ENCODE results near the gene INTS7.
"Not testable (repeated sequence)": the region's sequence is repeated elsewhere in the genome, so short reads cannot be mapped to it uniquely, and the experiment has no call there.

INTS7 gene

DNA sequence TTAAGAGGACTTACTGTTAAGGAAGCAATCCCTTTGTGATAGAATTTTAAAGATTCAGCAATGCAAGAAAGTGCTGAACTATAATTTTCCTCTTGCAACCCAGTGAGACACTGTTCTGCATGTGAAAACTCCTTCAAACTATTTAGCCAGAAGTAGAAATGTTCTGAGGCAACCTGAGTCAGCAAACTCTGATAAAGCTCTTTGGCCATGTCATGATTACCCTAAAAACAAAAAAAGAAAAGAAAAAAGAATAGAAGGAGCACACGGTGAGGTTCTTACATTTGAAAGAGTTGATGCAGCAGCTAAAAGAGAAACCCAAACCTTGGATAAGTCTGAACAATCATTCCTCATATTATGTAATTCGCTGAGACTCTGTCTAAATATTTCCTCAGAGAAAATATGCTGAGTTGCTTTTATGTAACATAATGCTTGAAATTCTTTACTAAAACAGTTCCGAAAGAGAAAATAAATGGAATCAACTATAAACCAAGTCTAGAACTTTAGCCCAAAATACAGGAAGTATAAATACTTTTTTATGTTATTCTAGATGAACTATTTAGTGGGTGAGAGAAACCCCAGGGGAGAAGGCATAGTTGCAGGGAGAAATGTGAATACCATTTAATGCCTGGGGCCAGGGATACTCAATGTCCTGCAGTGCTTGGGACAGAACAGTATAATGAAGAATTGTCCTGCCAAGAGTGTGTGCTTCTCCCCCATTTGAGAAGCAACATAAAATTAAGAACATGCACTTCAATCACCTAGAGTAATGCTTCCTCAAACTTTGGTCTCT, 60.0 kb downstream of the INTS7 start:
- DNase-seq (ENCODE audit: low read depth), result no peak

DNA sequence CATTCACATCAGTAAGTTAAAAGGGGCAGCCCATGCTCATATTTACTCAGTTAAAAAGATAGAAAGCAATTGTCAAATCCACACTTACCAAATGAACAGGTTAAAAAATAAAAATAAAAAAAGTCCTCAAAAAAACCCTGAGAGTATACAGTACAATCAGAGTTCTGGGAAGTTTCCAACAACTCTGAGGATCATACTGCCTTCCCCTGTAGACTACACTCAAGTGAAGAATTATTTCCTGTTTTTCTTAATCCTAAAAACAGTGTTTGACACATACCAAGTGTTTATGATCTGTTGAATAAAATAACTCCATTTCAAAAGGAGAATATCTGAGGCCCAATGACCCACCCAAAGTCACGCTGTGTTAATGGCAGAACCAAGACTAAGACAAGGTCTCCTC, 61.8 kb downstream of the INTS7 start:
- DNase-seq (ENCODE audit: low read depth), result no peak

DNA sequence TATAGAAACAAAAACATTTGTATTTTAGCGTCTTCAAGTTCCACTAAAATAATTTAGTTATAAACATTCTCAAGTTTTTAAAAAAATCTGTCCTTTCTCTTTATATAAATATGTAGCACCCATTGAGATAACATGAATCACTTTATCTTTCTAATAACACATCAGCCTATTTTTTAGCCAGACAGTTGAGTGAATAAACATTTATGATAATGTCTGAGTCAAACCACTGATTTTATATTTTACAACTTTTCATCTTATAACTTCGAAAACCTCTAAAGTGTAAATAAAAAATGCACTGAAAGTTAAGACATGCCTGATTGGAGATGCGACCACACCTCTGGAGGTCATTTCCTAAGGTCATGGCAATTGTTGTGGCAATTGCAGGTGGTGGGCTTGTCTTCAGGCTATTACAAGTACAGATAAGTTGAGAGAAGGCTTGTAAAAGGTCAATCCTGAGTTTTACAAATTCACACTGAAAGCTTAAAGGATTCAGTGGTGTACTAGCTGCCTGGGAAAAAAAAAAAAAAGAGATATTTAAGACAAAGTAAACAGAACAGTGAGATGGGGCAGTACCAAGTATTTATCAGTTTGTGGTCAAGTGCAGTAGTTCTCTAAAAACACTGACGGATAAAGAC, 67.0 kb downstream of the INTS7 start:
- DNase-seq (ENCODE audit: low read depth), result no peak

DNA sequence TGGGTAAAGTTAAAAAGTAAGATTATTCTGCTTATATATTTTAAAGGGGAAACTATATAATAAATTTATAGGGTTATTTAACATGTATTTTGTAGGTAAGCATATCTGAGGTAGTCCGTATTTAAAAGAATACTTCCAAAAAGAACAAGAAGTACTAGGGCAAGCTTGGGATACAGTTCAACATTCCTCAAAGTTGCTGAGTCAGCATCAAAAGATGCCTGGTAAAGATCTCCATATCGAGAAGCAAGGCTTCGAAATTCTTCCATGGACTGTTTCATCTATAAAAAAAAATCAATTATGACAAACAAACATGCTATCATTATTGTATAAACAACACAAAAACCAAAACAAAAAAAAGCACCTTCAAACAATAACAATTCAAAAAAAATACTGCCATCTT, 67.7 kb downstream of the INTS7 start:
- DNase-seq (ENCODE audit: low read depth), result no peak

DNA sequence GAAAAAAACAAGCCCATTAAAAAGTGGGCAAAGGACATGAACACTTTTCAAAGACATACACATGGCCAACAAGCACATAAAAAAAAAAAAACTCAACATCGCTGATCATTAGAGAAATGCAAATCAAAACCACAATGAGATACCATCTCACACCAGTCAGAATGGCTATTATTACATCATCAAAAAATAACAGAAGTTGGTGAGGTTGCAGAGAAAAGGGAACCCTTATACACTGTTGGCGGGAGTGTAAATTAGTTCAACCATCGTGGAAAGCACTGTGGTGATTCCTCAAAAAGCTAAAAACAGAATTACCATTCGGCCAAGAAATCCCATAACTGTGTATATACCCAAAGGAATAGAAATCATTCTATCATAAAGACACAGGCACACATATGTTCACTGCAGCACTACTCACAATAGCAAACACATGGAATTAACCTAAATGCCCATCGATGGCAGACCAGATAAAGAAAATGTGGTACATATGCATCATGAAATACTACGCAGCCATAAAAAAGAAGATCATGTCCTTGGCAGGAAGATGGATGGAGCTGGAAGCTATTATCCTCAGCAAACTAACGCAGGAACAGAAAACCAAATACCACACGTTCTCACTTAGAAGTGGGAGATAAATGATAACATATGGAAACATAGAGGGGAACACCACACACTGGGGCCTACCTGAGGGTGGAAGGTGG, 70.1 kb downstream of the INTS7 start:
- no peak for DNase-seq (ENCODE audit: low read depth)

DNA sequence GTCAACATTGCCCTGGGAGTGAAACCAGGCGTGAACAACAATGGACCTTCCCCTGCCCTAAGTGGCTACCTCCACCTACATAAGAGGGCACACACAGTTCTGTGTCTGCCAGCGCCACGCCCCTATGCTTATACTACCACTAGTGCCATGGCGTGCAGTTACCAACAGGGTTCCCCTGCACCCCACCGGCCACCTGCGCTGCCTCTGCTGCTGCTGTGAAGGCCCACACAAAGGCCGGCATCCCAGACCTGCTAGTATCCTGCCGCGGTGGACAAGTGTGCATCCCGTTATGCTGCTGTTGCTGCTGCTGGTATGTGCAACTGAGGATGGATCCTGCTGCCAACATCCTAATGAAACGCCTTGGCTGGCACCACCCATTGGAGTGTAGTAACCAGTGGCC, 75.7 kb downstream of the INTS7 start:
- no peak for DNase-seq (ENCODE audit: low read depth)

DNA sequence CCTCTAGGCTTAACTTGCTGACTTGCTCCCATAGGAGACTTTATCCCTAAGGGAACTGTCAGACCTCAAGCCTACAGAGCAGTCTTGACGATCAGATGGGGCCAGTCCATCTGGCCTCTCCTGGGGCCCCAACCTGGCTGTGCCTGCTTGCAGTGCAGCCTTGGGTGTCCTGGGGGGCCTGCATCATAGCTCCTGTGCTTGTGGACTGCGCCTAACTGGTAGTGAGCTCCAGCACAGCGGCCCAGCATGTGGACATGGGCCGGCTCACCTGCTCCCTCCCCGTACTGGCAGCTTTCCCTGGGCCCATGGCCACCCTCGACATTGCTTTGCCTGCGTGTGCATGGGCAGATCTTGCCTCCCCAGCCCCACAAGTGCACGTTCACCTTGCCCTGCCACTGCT, 76.1 kb downstream of the INTS7 start:
- no peak for DNase-seq (ENCODE audit: low read depth)

DNA sequence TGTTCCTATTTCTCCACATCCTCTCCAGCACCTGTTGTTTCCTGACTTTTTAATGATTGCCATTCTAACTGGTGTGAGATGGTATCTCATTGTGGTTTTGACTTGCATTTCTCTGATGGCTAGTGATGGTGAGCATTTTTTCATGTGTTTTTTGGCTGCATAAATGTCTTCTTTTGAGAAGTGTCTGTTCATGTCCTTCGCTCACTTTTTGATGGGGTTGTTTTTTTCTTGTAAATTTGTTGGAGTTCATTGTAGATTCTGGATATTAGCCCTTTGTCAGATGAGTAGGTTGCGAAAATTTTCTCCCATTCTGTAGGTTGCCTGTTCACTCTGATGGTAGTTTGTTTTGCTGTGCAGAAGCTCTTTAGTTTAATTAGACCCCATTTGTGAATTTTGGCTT, 81.3 kb downstream of the INTS7 start:
- not testable (repeated sequence) for DNase-seq (ENCODE audit: low read depth)

DNA sequence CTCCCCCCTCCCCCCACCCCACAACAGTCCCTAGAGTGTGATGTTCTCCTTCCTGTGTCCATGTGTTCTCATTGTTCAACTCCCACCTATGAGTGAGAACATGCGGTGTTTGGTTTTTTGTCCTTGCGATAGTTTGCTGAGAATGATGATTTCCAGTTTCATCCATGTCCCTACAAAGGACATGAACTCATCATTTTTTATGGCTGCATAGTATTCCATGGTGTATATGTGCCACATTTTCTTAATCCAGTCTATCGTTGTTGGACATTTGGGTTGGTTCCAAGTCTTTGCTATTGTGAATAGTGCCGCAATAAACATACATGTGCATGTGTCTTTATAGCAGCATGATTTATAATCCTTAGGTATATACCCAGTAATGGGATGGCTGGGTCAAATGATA, 81.8 kb downstream of the INTS7 start:
- DNase-seq (ENCODE audit: low read depth), result not testable (repeated sequence)

DNA sequence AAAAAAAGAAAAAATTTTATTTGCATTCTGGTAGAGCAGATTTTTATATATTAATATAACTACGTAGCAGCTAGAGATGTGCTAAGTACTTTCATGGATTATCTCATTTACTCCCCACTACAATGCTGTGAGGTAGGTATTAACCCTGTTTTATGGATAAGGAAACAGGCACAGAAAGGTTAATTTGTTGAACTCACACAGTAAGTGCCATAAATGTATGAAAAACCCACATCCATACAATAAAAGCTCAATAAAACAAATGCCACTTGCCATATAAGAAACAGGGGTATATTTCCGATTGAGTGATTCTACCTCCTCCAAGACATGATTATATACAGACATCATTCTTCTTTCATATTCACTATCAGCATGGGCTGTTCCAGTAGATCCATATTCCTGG, 83.1 kb downstream of the INTS7 start:
- no peak for DNase-seq (ENCODE audit: low read depth)

DNA sequence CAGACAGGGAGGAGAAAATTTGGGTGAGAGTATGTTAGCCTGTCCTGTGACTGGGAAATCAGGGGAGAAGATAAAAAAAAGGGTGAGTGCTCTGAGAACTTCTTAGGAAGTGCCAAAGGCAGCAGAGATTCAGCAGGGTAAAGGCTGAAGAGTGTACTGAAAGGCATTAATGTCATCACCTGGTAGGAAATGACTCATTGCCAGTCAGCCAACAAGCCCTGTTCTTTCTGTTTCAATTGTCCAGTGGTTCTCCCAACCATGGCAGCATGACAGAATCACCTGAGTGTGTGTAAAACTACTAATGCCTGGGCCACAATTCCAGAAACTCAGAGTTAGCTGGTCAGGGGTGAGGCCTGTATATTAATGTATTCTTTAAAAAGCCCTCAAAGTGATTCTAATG, 83.5 kb downstream of the INTS7 start:
- DNase-seq (ENCODE audit: low read depth), result peak; percentile 80

DNA sequence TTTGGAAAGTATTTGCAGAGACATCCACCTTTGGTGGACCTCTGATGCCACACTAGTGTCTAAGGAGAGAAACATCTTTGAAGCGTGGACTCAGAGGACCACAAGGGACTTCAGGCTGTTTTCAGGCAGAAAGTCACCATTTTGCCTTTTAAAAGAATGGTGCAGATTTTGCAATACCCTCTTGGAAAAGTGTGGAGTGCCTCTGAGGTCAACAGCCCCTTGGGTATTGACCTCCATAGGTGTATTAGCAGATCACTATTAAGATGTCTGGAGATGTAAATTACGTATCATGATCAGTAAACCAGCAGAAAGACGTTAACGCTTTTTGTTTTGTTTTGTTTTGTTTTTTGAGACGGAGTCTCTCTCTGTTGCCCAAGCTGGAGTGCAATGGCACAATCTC, 87.0 kb downstream of the INTS7 start:
- no peak for DNase-seq (ENCODE audit: low read depth)

DNA sequence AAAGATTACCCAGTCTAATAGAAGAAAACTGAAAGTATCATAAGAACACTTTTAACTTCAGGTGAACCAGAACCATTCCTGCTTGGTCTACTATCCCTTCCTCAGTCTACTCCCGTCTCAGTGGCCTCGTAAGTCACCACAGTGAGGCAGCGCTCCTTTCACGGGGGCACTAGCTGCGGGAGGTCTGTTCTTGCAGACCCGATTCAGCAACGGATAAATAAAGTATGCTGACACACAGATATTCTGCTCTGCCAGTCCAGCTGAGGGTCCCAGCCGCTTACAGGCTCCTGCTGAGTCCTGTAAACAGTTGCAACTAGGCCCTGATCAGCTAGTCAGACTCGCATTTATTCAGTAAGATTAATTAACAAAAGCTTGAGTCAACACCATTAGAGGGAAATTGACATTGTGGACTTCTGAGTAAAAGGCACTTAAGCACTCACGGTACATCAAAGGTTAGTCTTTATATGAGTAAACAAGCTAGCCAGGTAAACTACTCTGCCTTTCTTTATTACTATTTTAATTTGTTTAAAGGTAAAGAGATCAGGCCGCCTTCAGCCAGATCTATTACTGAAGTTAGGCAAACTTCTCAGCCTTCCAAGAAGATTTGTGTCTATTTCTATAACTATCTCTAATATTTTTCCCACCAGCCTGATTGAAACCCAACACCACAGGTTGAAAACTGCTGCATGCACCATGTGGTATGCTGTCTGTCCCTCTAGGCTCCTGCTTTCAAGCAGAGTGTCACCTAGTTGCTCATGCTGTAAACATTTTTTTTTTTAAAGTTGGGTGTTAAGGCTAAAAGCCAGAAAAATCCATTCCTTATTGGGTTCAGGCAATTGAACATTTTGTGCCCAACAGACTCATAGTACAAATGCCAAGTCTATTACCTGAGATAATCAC, 87.7 kb downstream of the INTS7 start:
- no peak for DNase-seq (ENCODE audit: low read depth)

DNA sequence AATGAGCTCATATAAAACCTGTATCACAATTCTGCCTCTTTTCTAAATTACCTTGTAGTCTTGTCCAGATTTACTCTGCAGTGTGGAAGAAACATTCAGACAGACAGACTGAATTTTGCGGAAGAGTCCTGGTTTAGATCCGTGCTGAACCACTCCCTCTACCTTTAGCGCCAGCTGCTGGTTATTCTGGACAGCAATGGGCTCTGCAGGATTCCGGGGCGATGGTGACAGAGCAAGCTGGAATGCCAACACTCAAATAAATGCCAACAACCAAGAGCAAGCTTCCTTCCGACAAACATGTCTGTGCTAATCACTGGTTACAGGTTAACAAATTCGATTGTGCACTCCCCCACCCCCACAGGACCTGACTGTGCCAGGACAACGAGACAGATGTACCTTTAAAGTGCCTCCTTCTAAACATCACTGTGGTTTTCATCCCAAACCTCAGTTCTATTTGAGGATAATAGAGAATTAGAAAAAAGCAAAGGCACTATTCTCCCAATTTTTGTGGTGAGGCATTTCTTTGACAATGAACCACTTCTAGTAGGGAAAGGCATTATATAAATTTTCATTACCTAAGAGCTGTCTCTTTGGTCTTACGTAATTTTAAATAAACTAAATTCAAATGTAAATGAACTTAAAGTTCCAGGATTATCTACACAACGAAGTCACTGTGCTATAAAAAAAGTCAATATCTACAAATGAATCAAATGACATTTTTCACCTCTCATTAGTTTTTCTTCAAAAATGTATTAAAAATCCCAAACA, 90.4 kb downstream of the INTS7 start:
- peak; percentile 16 for DNase-seq (ENCODE audit: low read depth)

DNA sequence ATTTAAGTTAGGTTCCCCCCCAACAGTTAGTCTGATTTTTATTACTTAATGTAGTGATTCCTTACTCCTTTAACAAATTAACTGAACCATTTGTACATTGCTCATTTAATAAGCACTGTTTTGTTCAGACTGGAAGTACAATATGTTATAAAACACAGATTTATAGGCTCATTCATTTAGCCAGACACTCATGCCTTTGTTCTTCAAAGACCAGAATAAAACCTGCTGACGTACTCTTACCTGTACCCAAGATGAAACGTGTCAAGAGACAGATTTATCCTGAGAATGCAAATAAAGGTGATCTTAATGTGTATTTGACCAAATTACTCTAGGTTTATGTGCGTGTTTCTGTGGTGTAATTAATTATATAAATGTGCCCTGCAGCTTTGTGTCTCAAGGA, 92.8 kb downstream of the INTS7 start:
- DNase-seq (ENCODE audit: low read depth), result no peak

DNA sequence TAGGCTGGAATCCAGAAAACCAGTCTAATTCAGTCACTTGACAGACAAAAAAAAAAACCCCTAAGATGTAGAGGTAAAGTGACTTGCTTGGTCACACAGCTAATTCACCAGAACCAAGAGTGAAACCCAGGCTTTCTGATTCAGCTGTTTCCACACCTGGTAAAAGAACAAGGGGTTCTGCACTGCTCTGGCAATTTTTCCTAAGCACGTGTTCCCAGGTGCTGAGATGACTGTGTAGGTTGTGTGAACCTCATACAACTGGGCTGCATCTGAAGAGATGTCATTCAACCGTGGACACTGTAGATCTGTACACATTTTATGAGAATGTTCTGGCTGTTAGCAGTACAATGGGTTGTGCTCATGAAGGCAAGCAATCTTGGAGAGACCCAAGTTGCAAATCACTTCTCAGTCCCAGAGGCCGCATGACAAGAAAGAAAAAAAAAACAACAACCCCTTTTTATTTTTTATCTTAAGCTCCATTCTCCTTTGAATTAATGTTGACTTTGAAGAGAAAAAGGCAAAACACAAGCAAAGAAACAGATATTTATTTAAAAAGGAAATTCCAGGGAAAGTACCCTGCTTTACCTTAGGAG, 95.4 kb downstream of the INTS7 start:
- no peak for DNase-seq (ENCODE audit: low read depth)

DNA sequence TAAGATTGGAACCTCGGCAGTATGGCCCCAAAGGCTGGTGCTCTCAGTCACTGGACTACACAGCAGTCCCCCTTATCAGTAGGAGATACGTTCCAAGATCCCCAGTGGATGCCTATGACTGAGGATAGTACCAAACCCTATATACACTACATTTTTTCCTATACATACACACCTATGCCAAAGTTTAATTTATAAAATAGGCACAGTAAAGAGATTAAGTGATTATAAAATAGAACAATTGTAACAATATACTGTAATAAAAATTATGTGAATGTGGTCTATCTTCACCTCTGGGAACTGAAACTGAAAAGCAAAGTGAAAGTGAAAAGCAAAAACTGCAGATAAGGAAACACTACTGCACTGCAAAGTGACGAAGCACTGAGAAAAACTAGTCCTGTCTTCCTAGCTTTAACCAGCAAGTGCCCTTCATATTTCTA, 96.8 kb downstream of the INTS7 start:
- no peak for DNase-seq (ENCODE audit: low read depth)

DNA sequence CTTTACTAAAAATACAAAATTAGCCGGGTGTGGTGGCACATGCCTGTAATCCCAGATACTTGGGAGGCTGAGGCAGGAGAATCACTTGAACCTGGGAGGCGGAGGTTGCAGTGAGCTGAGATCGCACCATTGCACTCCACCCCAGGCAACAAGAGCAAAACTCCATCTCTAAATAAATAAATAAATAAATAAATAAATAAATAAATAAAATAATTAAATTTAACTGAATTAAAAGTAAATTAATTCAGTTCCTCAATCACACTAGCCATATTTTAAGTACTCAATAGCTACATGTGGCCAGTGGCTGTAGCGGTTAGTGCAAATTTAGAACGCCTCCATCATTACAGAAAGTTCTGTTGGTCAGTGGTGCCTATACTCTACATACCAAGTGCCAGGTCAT, 97.9 kb downstream of the INTS7 start:
- not testable (repeated sequence) for DNase-seq (ENCODE audit: low read depth)

DNA sequence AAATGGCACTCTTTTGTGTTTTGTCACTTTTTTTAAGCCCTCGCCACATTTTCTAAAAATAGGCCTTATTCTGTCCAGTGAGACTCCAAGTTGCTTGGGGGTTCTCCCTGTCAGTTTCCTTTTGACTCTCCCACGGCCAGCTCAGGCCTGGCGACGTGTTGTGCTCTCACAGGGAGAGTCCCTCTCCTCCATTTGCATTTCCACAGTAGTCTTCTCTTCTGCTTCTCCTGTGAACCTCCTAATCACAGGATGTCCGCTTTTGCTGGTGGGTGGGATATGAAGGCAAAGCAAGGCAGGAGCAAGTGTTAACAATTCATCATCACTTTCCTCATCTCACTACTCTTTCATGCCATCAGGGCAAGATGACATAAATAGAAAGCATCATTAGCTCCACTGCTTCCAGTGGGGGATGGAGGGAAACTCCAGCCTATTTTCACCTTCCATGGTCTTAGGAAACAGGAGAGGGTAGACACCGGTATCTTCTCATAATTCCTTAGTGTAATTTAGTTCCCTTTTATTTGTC, 99.8 kb downstream of the INTS7 start:
- no peak for DNase-seq (ENCODE audit: low read depth)

DNA sequence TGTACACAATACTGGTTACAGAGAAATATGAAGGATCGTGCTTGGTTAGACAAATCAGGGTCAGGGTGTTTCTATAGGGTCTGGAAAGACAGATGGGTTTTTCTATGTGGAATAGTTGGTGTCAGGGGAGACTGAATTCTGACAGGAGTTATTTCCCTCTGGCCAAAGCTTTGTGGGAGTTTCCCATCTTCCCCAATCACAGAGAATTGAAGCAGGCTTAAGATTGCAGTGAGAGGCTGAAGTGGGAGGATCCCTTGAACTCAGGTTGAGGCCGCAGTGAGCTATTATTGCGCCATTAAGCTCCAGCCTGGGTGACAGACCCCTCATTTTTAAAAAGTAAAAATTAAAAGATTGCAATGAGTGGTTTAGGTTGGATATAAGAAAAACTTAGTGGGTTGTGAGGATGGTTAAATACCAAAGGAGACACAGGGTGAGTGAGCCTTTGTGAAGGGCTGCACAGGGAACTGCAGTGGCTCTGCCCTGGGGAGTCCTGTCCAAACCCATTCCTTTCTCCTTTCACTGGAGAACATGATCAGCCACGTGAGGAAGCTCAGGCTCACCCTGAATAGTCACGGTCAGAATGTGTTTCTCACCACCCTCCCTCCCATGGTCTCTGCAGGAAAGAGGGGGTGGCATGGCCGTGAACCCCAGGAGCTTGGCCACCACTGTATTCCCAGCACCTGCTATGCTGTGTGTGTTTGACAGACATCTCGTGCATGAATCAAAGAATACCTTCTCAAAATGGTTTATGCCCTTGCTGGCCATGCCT, 101.2 kb downstream of the INTS7 start:
- no peak for DNase-seq (ENCODE audit: low read depth)
